GM21576 (cell line): Measurements from ENCODE around the gene STPG4.
A peak's percentile ranks its signal among the peaks of the same experiment; 100 is the strongest.

Experiments
- ATAC-seq: cut with Tn5 transposase; IDR thresholded peaks from one replicate; pipeline ENCODE4 v1.9.1; 2021; ENCODE audit warnings: mild to moderate bottlenecking, moderate library complexity; ENCODE audit not compliant: unreplicated experiment

Gene STPG4

DNA sequence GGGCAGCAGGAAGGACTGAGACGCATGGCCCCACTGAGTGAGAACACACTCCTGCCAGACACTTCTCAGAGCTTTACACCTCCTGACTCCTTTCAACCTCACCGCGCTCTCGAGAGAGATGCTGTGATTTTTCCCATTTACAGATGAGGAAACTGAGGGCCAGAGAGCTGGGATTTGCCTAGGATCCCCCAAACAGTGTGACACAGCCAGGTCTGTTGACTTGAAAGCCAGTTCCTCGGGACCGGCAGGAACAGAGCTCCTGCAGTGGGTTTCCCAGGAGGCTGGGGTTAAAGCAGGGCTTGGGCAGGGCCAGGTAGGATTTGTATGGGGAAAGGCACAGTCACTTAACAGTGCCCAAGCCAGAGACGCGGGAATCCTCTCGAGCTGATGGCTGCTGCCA is 81.9 kb downstream of the STPG4 start:
- no peak for ATAC-seq

DNA sequence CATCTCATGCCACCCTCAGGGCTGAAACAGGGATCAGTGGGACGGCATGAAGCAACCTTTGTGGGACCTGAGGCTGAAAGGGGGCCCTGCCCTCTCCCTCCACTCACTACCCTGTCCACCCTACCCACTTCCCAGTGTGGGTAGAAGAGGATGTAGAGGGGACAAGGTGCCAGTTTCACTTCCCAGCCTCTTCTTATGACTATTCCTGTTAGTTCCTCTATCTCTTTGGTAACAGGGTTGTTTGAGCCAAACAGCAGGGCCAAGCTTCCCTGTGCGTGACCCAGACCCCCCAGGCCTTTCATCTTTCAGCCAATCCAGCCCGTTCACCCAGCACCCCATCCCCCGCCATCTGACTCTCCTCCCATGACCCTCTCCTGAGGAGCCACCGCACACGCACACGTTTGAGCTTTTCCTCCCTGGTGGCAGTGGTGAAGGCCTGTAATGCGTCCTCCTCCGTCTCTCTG is 82.3 kb downstream of the STPG4 start:
- ATAC-seq: no peak

DNA sequence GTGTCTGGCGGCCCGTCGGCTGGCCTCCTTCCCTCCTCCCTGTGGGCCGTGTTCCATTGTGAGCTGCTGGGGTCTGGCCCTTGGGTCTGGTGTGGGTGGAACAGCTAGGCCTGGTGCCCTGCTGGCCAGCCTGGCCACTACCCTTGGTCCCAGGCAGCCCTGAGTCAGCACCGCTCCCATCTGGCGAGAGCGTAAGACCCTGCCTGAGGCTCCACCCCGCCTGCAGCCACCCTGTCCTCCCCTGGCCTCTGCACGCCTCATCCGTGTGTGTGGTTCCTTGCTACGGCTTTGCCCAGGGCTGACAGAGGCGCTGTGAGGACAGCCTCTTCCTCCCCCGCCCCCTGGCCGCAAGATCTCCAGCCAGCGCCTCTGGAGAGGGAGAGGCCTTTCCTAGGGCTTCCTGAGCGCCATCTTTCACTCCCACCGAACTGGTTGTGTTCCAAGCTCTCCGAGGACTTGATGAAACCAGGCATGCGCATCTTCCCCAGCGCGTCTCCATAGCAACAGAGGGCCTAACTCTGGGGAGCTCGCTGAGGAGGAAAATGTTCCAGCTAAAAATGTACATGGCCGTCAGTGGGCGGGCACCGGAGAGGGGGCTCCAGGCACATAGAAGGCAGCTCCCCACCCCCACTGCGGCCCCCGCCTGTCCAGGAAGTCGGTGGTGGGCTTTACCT is 83.0 kb downstream of the STPG4 start:
- no peak for ATAC-seq

DNA sequence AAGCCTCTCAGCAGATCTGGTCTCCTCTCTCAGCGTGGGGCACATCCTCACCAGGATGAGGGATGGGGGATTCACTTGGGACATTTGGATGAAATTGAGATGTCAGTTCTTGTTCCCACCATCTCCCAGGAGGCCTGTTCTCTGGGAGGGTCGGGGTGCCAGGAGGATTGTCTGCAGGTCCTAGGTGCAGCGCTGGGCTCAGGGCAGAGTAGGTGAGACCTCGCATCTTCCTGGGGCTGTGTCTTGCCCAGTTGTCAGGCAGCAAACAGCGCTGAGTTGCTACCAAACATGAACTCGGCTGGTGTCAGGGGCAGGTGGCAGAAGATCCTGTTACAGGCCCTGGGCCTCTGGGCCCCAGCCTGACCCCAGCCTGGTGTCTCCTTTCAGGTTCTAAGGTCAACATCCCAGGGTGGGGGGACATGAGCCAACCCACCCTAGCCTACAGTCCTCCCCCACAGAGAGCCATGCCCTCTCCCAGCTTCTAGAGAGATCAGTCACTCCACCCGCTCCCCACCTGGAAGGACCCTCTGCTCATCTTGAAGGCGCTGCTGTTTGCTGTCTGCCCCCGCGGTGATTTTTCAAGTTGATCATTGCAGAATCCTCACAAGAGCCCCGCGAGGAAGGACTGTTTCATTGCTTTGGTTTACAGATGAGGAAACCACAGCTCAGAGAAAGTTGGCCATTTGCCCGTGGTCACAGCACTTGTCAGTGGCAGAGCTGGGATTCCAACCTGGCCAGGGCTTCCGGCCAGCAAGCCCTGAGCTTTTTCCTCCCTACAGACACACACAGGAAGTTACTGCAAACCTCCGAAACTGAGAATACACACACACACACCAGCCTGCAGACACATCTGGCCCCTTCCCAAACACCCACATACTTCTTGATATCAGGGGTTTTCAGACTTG is 83.9 kb downstream of the STPG4 start:
- peak; percentile 79 for ATAC-seq

DNA sequence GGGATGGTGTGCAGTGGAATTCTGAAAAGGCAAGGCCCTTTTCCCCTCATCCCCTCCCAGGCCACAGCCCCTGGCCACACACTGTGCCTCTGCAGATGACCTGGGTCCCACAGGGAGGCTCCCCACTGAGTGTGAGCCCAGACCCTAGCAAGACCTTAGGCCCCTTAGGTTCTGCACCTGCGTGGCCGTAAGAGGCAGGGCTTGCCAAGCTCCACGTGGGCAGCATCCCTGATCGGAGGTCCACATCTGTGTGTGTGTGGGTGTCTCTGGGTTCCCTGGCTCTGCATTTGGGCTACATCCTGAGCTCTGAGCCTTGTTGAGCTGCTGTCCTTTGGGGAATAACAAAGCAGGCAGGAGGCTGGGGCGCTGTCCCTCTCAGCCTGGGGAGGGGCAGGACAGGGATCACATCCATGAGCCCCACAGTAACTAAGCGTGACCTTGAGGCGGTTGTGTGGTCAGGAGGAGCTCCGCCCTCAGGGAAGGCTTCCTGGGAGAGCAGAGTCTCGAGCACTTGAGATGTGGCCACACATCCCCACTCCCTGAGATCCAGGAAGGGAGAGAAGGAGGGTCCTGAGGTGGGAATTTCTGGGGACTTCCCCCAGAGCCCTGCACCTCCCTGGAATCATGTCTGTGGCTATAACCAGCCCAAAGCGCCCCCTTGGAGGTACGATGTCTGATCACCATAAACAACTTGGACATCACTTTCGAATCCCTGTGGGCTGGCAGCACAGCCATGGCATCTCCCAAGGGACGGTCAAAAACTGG is 84.8 kb downstream of the STPG4 start:
- ATAC-seq: no peak

DNA sequence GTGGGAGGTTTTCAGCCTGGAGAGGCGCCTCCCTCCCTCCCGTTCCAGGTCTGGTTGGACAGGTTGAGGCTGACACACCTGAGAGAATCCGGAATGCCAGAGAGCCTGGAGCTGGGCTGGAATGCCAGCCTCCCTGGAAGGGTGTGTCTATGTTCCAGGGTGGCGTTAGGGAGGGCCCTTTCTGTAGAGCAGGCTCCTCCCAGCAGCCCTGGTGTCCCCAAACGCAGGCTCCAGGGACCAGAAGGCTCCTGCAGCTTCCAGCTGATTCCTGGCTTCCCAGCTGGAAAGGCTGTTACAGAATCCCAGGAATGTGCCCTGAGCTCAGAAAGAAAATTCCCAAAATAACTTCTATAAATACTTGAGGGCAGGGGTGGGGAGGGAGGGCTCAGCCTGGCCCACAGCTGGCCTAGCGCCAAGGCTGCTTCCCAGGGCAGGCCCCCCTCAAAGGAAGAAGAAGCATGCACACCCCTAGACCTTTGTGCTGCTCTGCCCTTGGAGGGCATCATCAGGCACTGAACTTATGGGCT is 85.4 kb downstream of the STPG4 start:
- ATAC-seq: no peak

DNA sequence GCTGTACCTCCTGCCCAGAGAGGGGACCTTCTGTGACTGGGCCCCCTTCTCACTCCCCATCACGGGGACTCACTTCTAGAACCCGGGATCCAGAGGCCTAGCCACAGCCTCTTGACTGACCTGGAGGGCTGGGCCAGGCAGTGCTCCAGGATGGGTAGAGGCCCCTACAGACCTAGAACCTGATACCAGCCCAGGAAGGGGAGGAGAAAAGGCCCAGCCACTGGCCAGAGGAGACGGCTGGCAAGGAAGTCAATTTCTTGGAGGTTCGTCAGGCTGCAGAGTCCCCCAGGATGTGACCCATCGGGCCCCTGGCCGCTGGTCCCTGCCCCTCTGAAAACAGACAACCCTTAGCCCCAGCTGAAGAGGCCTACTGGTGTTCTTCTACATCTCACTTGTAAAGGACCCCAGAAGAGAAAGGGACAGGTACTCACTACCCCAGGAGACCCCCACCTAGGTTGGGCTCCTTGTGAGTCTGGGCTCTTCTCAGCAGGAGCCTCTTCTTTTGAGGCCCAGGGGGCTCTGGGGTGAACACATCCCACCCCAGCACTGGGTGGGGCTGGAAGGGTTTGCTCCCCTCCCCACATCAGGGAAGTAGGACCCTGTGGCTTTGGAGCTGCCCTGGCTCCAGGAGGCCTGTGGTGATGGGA is 86.0 kb downstream of the STPG4 start:
- ATAC-seq: no peak

DNA sequence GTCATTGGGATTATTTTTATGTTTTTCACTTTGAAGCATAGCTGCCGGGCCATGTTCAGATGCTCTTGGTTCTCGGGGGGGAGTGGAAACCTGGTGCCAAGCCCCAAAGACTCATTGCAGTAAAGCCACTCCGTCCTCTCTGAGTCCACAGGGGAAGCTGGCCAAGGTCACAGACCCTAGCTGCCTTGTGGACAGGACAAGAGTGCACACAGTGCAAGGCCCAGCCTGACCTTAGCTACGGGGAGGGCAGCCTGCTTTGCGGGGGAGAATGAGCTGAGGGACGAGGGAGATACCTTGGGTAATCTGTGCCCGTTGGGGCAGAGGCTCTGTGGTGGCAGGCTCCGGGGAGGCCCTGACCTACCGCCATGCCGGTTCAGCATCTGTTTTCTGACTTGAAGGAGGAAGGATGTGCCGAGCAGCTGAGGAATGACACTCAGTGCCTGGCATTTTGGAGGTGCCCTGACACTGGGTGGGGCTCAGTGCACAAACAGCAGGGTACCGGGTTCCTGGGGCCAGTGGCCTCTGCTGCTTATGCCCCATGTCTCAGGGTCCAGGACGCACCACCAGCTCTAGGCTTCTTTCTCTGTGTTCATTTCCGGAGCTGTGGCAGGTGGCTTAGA is 87.2 kb downstream of the STPG4 start:
- no peak for ATAC-seq

DNA sequence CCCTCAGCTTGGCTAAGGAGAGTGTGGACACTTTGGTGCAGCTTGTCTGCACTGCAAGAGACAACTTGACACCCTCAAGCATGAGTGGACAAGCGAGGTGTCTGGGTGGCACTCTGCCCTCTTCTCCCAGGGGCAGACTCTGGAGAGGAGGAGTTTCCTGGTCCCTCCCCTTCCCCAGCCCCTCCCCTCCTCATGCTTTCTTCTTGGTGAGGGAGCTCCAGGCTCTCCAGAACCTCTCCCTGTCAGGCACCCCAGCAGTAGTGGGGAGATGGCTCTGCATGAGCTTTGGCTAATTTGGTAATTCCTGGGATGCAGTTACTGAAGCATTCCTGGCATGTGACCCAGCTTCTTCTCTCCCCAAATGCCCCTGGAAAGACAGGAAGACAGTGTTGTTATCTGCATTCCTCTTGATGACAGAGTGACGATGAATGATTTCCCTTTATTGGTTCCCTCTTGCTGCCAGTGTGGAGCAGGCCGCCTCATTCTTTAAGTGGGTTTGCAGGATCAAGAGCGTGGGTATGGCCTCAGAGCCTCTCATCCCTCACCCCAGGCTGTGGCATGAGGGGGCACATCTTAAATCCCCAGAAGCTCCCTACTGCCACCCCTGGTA is 89.2 kb downstream of the STPG4 start:
- no peak for ATAC-seq

DNA sequence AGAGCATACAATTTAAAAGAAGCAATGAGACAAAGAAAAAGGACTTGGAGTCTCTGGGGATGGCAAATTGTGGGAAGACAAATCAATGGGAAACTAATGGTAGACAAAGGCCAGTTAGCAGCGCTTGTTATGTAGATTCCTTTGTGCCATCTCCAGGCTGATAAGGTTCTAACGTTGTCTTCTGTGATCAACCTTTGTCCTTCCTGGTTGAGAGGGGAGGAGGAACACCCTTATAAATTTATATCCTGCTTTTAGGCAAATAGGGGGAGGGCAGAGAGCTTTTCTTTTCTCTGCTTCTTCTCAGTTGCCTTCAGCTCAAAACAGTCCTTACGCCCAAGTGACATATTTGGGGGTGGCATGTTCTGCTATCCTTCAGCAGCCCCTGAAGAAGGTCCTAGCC is 89.8 kb downstream of the STPG4 start:
- ATAC-seq: no peak

DNA sequence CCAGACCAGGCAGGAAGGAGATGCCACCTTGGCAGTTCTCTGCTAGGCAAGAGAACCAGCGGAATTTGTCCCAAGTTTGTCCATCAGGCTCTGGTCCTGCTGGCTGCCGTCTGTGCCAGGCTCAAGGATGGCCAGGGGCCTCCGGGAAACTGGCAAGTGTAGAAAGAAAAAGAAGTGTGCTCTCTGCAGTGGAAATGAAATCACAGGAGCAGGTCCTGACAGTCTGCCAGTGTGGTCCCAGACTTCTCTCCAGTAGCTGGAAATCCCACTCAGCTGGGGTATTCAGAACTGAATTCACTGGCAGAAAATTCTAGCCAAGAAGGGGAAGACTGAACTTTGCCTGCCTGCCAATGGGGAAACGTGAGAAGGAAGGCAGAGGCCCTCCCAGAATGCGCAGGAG is 91.0 kb downstream of the STPG4 start:
- ATAC-seq: no peak

DNA sequence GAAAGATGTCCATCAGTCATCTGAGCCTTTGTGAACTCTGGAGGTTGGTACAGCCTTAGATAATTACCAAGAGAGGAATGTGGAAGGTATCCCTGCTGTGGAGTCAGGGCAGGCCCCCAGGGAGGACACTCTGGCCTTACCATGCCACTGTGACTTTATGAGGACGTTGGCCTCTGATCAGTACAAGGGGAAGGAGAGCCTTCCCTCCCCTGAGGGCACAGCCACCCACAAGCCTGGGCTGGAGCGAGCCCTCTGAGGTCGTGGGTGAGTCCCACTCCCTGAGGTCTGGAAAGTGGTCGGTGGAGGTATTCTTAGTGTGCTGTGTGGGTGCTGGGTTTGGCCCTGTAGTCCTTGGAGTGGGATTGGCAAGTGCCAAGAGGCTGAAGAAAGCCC is 91.6 kb downstream of the STPG4 start:
- ATAC-seq: no peak

DNA sequence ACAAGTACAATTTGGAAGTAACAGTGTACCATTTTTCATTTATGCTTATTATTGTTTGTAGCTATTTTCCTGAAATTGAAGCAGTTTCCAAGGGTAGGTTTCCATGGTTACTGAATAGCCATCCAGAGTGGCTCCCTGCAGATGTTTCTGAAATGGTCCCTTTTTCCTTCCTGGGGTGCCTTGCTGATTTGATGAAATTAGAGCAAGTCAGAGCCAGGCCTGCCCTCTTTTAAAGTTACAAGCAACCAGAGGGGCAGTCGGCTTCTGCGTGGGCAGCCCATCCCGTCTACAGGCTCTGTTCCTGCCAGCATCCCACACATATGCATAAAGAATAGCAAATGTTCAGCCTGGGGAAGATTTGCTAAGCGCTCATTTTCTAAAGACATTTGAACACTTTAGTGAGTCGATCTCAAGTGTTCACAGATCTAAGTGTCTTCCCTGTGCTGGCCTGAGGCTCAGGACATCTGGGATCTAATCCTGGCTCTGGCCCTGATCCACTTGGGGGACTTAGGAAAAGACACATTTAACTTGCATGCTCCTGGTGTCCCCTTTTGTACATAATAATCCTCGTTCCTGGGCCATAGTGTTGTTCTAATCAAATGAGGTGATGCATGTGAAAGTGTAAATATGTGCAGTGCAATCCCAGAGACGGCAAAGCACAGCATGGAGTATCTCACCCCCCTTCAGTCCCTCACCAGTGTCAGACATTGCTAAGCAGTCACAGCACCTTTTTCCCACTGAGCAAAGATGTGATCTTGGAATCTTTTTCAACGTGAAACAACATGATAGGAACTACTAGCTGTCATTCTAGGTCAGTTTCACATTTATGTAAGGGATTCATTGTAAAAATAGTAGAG is 92.2 kb downstream of the STPG4 start:
- ATAC-seq: no peak

DNA sequence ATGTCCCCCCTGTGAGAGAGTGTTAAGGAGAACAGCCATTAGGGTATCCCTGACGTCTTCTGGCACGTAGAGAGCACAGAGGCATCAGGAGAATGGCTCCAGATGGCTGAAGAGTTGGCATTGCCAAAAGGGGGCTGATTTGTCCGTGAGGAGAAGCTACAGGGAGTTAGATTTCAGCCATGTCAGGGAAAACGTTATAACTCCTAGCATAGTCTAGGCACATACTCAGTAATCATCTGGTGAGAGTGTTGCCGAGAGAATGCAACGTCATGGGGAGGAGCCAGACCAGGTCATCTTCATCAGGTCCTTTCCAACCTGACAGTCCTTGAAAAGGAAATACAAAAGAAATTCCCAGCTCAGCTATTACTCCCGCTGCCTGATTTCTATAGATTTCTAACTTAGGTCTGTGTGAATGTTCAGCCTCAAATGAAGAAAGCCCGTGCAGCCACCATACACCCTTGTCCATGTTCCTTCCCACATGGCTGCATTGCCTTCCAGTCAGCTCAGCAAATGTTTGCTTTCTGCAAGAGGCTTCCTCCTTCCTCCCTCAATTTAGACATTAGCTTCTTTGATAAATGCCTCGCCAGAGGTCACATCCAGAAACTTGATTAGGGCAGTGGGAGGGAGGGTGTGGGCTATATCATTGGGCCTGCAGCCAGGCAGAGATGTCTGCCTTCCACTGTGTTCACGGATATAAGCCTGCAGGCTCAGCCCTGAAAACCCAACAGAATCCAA is 93.0 kb downstream of the STPG4 start:
- ATAC-seq: no peak

DNA sequence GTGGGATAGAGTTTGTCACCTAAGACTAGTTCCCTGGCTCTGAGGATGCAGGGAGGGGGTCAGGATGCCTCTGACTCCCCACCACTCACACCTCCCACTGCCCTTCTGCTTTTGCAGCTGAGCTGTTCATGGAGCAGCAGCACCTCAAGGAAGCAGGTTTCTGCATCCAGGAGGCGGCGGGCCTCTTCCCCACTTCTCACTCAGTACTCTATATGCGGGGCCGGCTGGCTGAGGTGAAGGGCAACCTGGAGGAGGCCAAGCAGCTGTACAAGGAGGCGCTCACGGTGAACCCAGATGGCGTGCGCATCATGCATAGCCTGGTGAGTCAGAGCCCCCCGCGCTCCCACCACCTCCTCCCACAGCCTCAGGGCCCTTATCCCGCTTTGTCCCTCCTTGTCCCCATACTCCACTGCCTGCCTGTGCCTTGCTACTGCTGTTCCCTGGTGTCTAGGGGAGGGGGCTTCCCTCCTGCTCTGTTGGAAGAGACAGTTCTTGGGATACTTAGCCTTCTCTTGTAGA is 94.4 kb downstream of the STPG4 start:
- no peak for ATAC-seq

DNA sequence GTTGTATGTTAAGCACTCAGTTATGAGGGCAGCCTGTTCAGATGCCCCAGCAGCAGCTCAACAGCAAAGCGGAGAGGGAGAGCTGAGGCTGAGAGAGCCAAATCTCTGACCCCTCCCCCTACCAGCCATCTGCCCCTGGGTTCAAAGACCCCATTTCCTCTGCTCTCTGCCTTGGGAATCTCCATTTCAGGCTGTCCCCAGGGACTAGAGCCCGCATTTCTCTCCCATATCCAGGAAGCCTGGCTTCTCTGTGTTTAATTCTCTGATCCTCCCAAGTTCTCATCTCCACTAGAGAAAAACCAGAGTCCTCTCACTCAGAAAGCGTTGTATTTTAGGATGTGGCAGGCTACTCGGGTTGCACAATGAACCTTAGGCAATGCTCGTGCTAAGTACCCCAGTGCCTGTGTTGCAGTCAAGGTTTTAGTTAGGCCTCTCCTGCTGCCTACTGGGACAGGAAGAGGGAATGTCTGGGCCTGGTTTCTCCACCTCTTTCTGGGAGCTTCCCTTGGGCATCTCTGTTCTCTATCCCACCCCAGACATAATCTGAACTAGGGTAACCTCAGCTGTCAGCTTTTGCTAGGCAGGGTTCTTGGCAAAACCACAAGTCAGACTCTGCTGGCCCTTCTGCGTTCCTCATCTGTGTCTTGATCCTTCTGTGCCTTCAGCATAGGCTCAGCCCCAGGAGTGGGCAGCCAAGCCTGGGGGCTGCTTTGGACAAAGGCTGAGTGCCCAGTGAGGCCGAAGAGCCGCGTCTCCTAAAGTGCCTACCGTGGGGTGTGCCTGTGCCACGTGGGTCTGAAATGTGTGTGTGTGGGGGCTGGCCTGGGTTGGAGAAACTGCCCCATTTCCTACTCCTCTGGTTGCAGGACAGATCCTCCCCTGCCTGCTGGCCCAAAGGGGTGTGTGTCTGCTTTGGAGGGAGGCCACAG is 96.8 kb downstream of the STPG4 start:
- ATAC-seq: no peak

DNA sequence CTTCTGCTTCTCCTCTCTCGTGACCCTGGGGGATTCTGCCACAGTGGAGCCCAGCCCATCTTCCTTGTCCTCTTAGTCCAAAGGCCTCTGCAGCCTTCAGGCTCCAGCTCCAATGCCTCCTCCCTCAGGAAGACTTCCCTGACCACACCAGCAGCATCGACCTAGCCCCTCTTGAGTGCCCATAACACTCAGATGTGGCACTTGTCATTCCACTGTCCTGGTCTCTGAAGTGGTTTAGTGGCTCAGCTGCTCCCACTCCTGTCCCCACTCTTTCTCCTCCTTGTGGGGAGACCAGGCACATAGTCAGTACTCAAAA is 97.5 kb downstream of the STPG4 start:
- no peak for ATAC-seq
